Panc1 (cell line): ENCODE data around the gene DCTN5. TPM values are rescaled to one million over a fixed set of nuclear protein-coding genes. Genes with fewer than 3 reads are reported as not detected.

Experiments
- ATAC-seq: fragments of 200-7000 bp; cut with Tn5 transposase; 2 replicates; pipeline ENCODE4 v1.9.1; 2020; ENCODE audit warnings: mild to moderate bottlenecking, moderate library complexity
- BruUV-seq: library from RNA; stranded (reverse); fragments of 400-500 nt; replicated peaks from 2 replicates; lab custom pipeline; 2021; lab: Mats Ljungman, UMichigan
- CTCF ChIA-PET: fragments of 300-600 bp; sonication (Branson Sonifier 250); formaldehyde crosslinking; loops from one replicate; lab custom pipeline; 2022; ENCODE audit warnings: antibody characterized with exemption; lab: Charles Lee
- POLR2A ChIA-PET: fragments of 300-600 bp; sonication (Branson Sonifier 250); formaldehyde crosslinking; loops from one replicate; lab custom pipeline; 2022; ENCODE audit warnings: antibody characterized with exemption; lab: Charles Lee
- DNase-seq: peaks from one replicate; pipeline ENCODE4 v3.0.0-alpha.2; 2010; ENCODE audit warnings: low read depth, low spot score
- H3K27ac ChIP-seq: 2 replicates; pipeline ENCODE4 v1.5.1; 2011; ENCODE audit warnings: mild to moderate bottlenecking, low read length, inconsistent platforms
- H3K27me3 ChIP-seq: fragments of 200-500 bp; sonication (Bioruptor generic); 2 replicates; pipeline ENCODE4 v1.6.0; 2014; ENCODE audit warnings: low read length, inconsistent platforms; ENCODE audit not compliant: control insufficient read depth, insufficient read depth
- H3K36me3 ChIP-seq: fragments of 200-500 bp; sonication (Bioruptor generic); 2 replicates; pipeline ENCODE4 v1.5.1; 2014; ENCODE audit warnings: inconsistent platforms, mild to moderate bottlenecking, low read length, moderate library complexity; ENCODE audit not compliant: control insufficient read depth, insufficient read depth
- H3K4me1 ChIP-seq: 2 replicates; pipeline ENCODE4 v1.5.1; 2011; ENCODE audit warnings: inconsistent platforms, mild to moderate bottlenecking, low read length, moderate library complexity; ENCODE audit not compliant: control insufficient read depth, insufficient read depth
- H3K4me3 ChIP-seq, 2 experiments: 2 replicates each; pipeline ENCODE4 v1.5.1; 2011 to 2012; ENCODE audit warnings: low read depth in 2 of 2, low read length in 2 of 2, mild to moderate bottlenecking in 2 of 2, inconsistent platforms in 1 of 2, moderate library complexity in 1 of 2
- H3K9me3 ChIP-seq: fragments of 200-500 bp; sonication (Bioruptor generic); 2 replicates; pipeline ENCODE4 v1.5.1; 2014; ENCODE audit warnings: low read depth, mild to moderate bottlenecking, inconsistent platforms, low read length, moderate library complexity; ENCODE audit not compliant: control insufficient read depth, insufficient read depth
- CTCF ChIP-seq: fragments of 450-650 bp; IDR thresholded peaks from 2 replicates; pipeline ENCODE4 v1.5.1; 2017; ENCODE audit warnings: mild to moderate bottlenecking
- POLR2AphosphoS5 ChIP-seq: IDR thresholded peaks from 2 replicates; pipeline ENCODE4 v1.6.1; 2012; ENCODE audit warnings: mild to moderate bottlenecking, low read depth, low read length, moderate library complexity
- REST ChIP-seq, 2 experiments: IDR thresholded peaks; 2 replicates each; pipeline ENCODE4 v1.6.1; 2011 to 2012; ENCODE audit warnings: low read depth in 2 of 2, control low read depth in 1 of 2, low read length in 1 of 2, mild to moderate bottlenecking in 1 of 2, moderate library complexity in 1 of 2; ENCODE audit not compliant: insufficient read depth in 1 of 2
- SIN3A ChIP-seq: IDR thresholded peaks from 2 replicates; pipeline ENCODE4 v1.6.1; 2012; ENCODE audit warnings: low read depth, mild to moderate bottlenecking, low read length, moderate library complexity, borderline replicate concordance; ENCODE audit not compliant: insufficient read depth
- TCF7L2 ChIP-seq: IDR thresholded peaks from 2 replicates; pipeline ENCODE4 v1.6.1; 2011; ENCODE audit warnings: mild to moderate bottlenecking, low read depth, low read length, inconsistent platforms
- in situ Hi-C: cut with HindIII; loops from 2 replicates; pipeline ENCODE4 v1.10.0; 2016; ENCODE audit warnings: low sequenced_read_pairs, low pct_unique_long_range_greater_than_20kb
- intact Hi-C: fragments of 100-400 bp; cut with micrococcal nuclease; formaldehyde crosslinking; loops from one replicate; pipeline ENCODE4 v1.10.0; 2022; ENCODE audit not compliant: unreplicated experiment
- total RNA-seq: library from RNA; stranded (reverse); gene quantifications from one replicate; pipeline ENCODE4 v1.2.1, GENCODE V29; 2021; ENCODE audit not compliant: unreplicated experiment

DCTN5 gene
- total RNA-seq, 1 experiment from 2014 or later = 72.9 TPM

- DNase-seq (no peak), ATAC-seq (no peak)
- Histone ChIP-seq H3K36me3 (no peaks in the 10 kb centered on the region), H3K27ac (no peak overlapping the region), H3K27me3 (no peaks in the 10 kb centered on the region), H3K4me1 (no peaks in the 10 kb centered on the region), H3K9me3 (no peaks in the 10 kb centered on the region), H3K4me3 (no peak overlapping the region)
- POLR2A ChIA-PET = no interaction called here
- BruUV-seq = no TSS peak
- in situ Hi-C loops (no loop called here), intact Hi-C loops (no loop called here)
- TF ChIP-seq TCF7L2 (no peak), SIN3A (no peak), CTCF (no peak), POLR2AphosphoS5 (no peak), REST (IDR thresholded peaks at IDR 0.05; ENCODE audit: insufficient read depth in 1 of 2, low read depth in 2 of 2, low read length in 1 of 2) (no peak)
- CTCF ChIA-PET = no interaction called here
Observed at GRCh38 chr16:23724096-23724784, 83.0 kb downstream of the DCTN5 start.

GRCh38 chr16:23724785-23725131 lies 83.5 kb downstream of the DCTN5 start:
- TF ChIP-seq POLR2AphosphoS5 (no peak), REST (IDR thresholded peaks at IDR 0.05; ENCODE audit: insufficient read depth in 1 of 2, low read depth in 2 of 2, low read length in 1 of 2) (no peak), TCF7L2 (no peak), SIN3A (no peak), CTCF (no peak)
- BruUV-seq = no TSS peak
- CTCF ChIA-PET = no interaction called here

More at GRCh38 chr16:23724785-23725131, 83.5 kb downstream of the DCTN5 start:
- no peaks in the 10 kb centered on the region for H3K4me1 ChIP-seq
- no peak for ATAC-seq
- H3K4me3 ChIP-seq = no peak overlapping the region
- no peaks in the 10 kb centered on the region for H3K36me3 ChIP-seq
- intact Hi-C loops (no loop called here), in situ Hi-C loops (no loop called here)
- no peak for DNase-seq
- H3K9me3 ChIP-seq = no peaks in the 10 kb centered on the region
- H3K27ac ChIP-seq = no peak overlapping the region
- POLR2A ChIA-PET = no interaction called here
- H3K27me3 ChIP-seq = no peaks in the 10 kb centered on the region
